H1 (cell line): ENCODE results near the gene RNF26. TPM values are rescaled to one million over a fixed set of nuclear protein-coding genes. Genes with fewer than 3 reads are reported as not detected.

Experiments used
- CTCF ChIA-PET: fragments of 300-600 bp; sonication (Branson Sonifier 250); formaldehyde crosslinking; loops from one replicate; lab custom pipeline; 2021; ENCODE audit not compliant: partially characterized antibody; lab: Charles Lee
- POLR2A ChIA-PET: fragments of 300-600 bp; sonication (Branson Sonifier 250); formaldehyde crosslinking; loops from one replicate; lab custom pipeline; 2021; ENCODE audit warnings: inconsistent platforms; ENCODE audit not compliant: partially characterized antibody; lab: Charles Lee
- DNase-seq, 2 experiments: peaks; one replicate each; pipeline versions ENCODE4 v3.0.0 to v3.0.0-alpha.2; 2010 to 2022; ENCODE audit warnings: low spot score in 2 of 2, low read depth in 1 of 2, mixed read lengths in 1 of 2
- FAIRE-seq: peaks from 2 replicates; lab custom pipeline; 2011; peaks lifted over from hg19 to GRCh38; lab: Jason Lieb, UNC
- H2AFZ ChIP-seq: 2 replicates; pipeline ENCODE4 v1.8.1; 2012; ENCODE audit warnings: low read length, inconsistent platforms
- H2AK5ac ChIP-seq: 2 replicates; pipeline ENCODE4 v1.6.1; 2013; ENCODE audit warnings: low read depth, low read length
- H2BK120ac ChIP-seq: replicated peaks from 2 replicates; pipeline ENCODE3; 2013; ENCODE audit warnings: low read depth, low read length, inconsistent platforms
- H2BK12ac ChIP-seq: 2 replicates; pipeline ENCODE4 v1.6.1; 2013; ENCODE audit warnings: low read depth, low read length
- H2BK15ac ChIP-seq: 2 replicates; pipeline ENCODE4 v1.6.1; 2013; ENCODE audit warnings: low read length
- H2BK20ac ChIP-seq: 2 replicates; pipeline ENCODE4 v1.6.1; 2013; ENCODE audit warnings: low read length
- H2BK5ac ChIP-seq: 2 replicates; pipeline ENCODE4 v1.6.1; 2013; ENCODE audit warnings: low read depth, low read length
- H3K14ac ChIP-seq: 2 replicates; pipeline ENCODE4 v1.6.1; 2013; ENCODE audit warnings: inconsistent platforms; ENCODE audit not compliant: insufficient read length
- H3K18ac ChIP-seq: 2 replicates; pipeline ENCODE4 v1.6.1; 2013; ENCODE audit warnings: low read length; ENCODE audit errors: extremely low read depth
- H3K23ac ChIP-seq: 2 replicates; pipeline ENCODE4 v1.6.1; 2013; ENCODE audit warnings: inconsistent platforms; ENCODE audit not compliant: insufficient read length
- H3K23me2 ChIP-seq: 2 replicates; pipeline ENCODE4 v1.6.1; 2013; ENCODE audit warnings: low read depth, low read length
- H3K27ac ChIP-seq: 2 replicates; pipeline ENCODE4 v1.6.1; 2011; ENCODE audit warnings: low read depth, low read length, inconsistent platforms
- H3K27me3 ChIP-seq, 4 experiments: replicated peaks in 1 of 4; 1 replicate in 1 of 4; 2 replicates in 3 of 4; pipeline versions ENCODE4 v1.6.1 to v1.8.1; 2011 to 2013; ENCODE audit warnings: low read length in 3 of 4, mild to moderate bottlenecking in 3 of 4, inconsistent platforms in 2 of 4, mixed read lengths in 2 of 4, moderate library complexity in 1 of 4; ENCODE audit not compliant: control insufficient read depth in 3 of 4, insufficient read depth in 3 of 4; ENCODE audit errors: extremely low read depth in 1 of 4
- H3K36me3 ChIP-seq, 4 experiments: 2 replicates each; pipeline versions ENCODE4 v1.6.1 to v1.8.1; 2011 to 2013; ENCODE audit warnings: mild to moderate bottlenecking in 4 of 4, low read length in 3 of 4, moderate library complexity in 2 of 4, control low read depth in 1 of 4, inconsistent platforms in 1 of 4; ENCODE audit not compliant: insufficient read depth in 4 of 4, control insufficient read depth in 2 of 4
- H3K4ac ChIP-seq: replicated peaks from 2 replicates; pipeline ENCODE3; 2013; ENCODE audit warnings: low read length, low read depth, mixed read lengths, inconsistent platforms; ENCODE audit not compliant: insufficient read length
- H3K4me1 ChIP-seq, 4 experiments: replicated peaks in 1 of 4; 1 replicate in 1 of 4; 2 replicates in 3 of 4; pipeline versions ENCODE4 v1.6.1 to v1.8.1; 2011 to 2013; ENCODE audit warnings: low read length in 3 of 4, inconsistent platforms in 2 of 4, mixed read lengths in 1 of 4; ENCODE audit not compliant: insufficient read depth in 4 of 4, control insufficient read depth in 3 of 4
- H3K4me2 ChIP-seq, 2 experiments: 2 replicates each; pipeline versions ENCODE4 v1.6.1 to v1.8.1; 2011 to 2013; ENCODE audit warnings: low read depth in 2 of 2, low read length in 2 of 2, control low read depth in 1 of 2, inconsistent platforms in 1 of 2, mild to moderate bottlenecking in 1 of 2; ENCODE audit not compliant: insufficient read depth in 1 of 2
- H3K4me3 ChIP-seq, 4 experiments: fragments of 200-600, 300-600 bp in 1 of 4; sonication (generic), shearing (Covaris generic), sonication (Bioruptor Twin) in 1 of 4; 2 replicates each; pipeline versions ENCODE4 v1.5.1 to v1.8.1; 2011 to 2016; ENCODE audit warnings: low read length in 4 of 4, low read depth in 3 of 4, control low read depth in 2 of 4, inconsistent platforms in 2 of 4, mild to moderate bottlenecking in 2 of 4, mixed read lengths in 1 of 4, moderate library complexity in 1 of 4; ENCODE audit not compliant: insufficient read depth in 2 of 4; ENCODE audit errors: extremely low read depth in 1 of 4
- H3K56ac ChIP-seq: replicated peaks from 2 replicates; pipeline ENCODE3; 2013; ENCODE audit warnings: low read depth, mild to moderate bottlenecking, mixed read lengths, low read length, inconsistent platforms; ENCODE audit not compliant: insufficient read length
- H3K79me1 ChIP-seq: 2 replicates; pipeline ENCODE4 v1.6.1; 2013; ENCODE audit warnings: low read depth, low read length, control low read depth
- H3K79me2 ChIP-seq, 2 experiments: 2 replicates each; pipeline versions ENCODE4 v1.6.1 to v1.8.1; 2012 to 2013; ENCODE audit warnings: low read length in 2 of 2, mild to moderate bottlenecking in 2 of 2, inconsistent platforms in 1 of 2; ENCODE audit not compliant: insufficient read depth in 2 of 2, control insufficient read depth in 1 of 2
- H3K9ac ChIP-seq, 4 experiments: replicated peaks in 1 of 4; 1 replicate in 1 of 4; 2 replicates in 3 of 4; pipeline versions ENCODE4 v1.6.1 to v1.8.1; 2011 to 2013; ENCODE audit warnings: low read depth in 3 of 4, low read length in 3 of 4, control low read depth in 2 of 4, mild to moderate bottlenecking in 2 of 4, moderate library complexity in 2 of 4, inconsistent platforms in 1 of 4; ENCODE audit errors: extremely low read depth in 1 of 4
- H3K9me3 ChIP-seq, 2 experiments: 2 replicates each; pipeline versions ENCODE4 v1.6.1 to v1.8.1; 2012 to 2013; ENCODE audit warnings: mild to moderate bottlenecking in 2 of 2, moderate library complexity in 2 of 2, control low read depth in 1 of 2, inconsistent platforms in 1 of 2, low read depth in 1 of 2, low read length in 1 of 2, mixed read lengths in 1 of 2; ENCODE audit not compliant: insufficient read depth in 2 of 2
- H4K20me1 ChIP-seq, 2 experiments: replicated peaks in 1 of 2; 2 replicates each; pipeline versions ENCODE3 to v1.8.1; 2011 to 2013; ENCODE audit warnings: inconsistent platforms in 2 of 2, low read length in 2 of 2, mild to moderate bottlenecking in 1 of 2; ENCODE audit not compliant: insufficient read depth in 2 of 2, control insufficient read depth in 1 of 2
- H4K5ac ChIP-seq: 2 replicates; pipeline ENCODE4 v1.6.1; 2013; ENCODE audit warnings: low read length, low read depth, mixed read lengths, inconsistent platforms; ENCODE audit not compliant: insufficient read length
- H4K8ac ChIP-seq: 2 replicates; pipeline ENCODE4 v1.8.0; 2013; ENCODE audit warnings: mild to moderate bottlenecking, moderate library complexity, low read length, inconsistent platforms; ENCODE audit not compliant: insufficient read depth; ENCODE audit errors: extremely low read depth
- H4K91ac ChIP-seq: replicated peaks from 2 replicates; pipeline ENCODE3; 2013; ENCODE audit warnings: low read length, mixed read lengths, inconsistent platforms; ENCODE audit not compliant: insufficient read length
- CBX5 ChIP-seq: fragments of 300-800, 300-1000 bp; sonication (generic); IDR thresholded peaks from 2 replicates; pipeline ENCODE4 v1.7.1; 2016; ENCODE audit warnings: antibody characterized with exemption, low read length, low read depth
- CHD1 ChIP-seq: IDR thresholded peaks from 2 replicates; pipeline ENCODE4 v1.6.1; 2012; ENCODE audit warnings: low read depth, low read length, improper control_type of control experiment
- KDM4A ChIP-seq: IDR thresholded peaks from one replicate; pipeline ENCODE4 v1.7.1; 2012; ENCODE audit warnings: low read depth, mild to moderate bottlenecking, moderate library complexity, low read length, inconsistent platforms; ENCODE audit not compliant: severe bottlenecking
- MAX ChIP-seq: IDR thresholded peaks from 2 replicates; pipeline ENCODE4 v1.6.1; 2012; ENCODE audit warnings: inconsistent platforms
- NANOG ChIP-seq: IDR thresholded peaks from 2 replicates; pipeline ENCODE4 v1.6.1; 2011; ENCODE audit warnings: low read length, low read depth, mild to moderate bottlenecking, inconsistent platforms; ENCODE audit not compliant: insufficient read depth, poor library complexity, severe bottlenecking
- POLR2A ChIP-seq, 2 experiments: IDR thresholded peaks; 1 replicate in 1 of 2; 2 replicates in 1 of 2; pipeline ENCODE4 v1.6.1; 2011; ENCODE audit warnings: low read depth in 2 of 2, low read length in 2 of 2, mild to moderate bottlenecking in 2 of 2; ENCODE audit errors: control extremely low read depth in 1 of 2
- RFX5 ChIP-seq: IDR thresholded peaks from 2 replicates; pipeline ENCODE4 v1.6.1; 2011; ENCODE audit warnings: low read depth, low read length, improper control_type of control experiment, borderline replicate concordance
- SRF ChIP-seq: IDR thresholded peaks from 2 replicates; pipeline ENCODE4 v1.6.1; 2011; ENCODE audit warnings: mild to moderate bottlenecking, low read depth, low read length, moderate library complexity
- SUZ12 ChIP-seq: fragments of 200-600 bp; sonication (generic); IDR thresholded peaks from 2 replicates; pipeline ENCODE4 v1.6.1; 2012; ENCODE audit warnings: mild to moderate bottlenecking, inconsistent platforms, low read length, moderate library complexity, mixed read lengths
- ZNF274 ChIP-seq: IDR thresholded peaks from 2 replicates; pipeline ENCODE4 v1.7.0; 2012; ENCODE audit warnings: low read length, borderline replicate concordance; ENCODE audit errors: extremely low read depth
- WGBS, 2 experiments: shearing (Covaris generic) in 1 of 2; methylation state at CpG; one replicate each; pipeline versions ENCODE4 v1.1.6 to v1.1.7; 2013 to 2015; ENCODE audit warnings: low lambda C conversion rate in 2 of 2, mixed read lengths in 2 of 2, inconsistent platforms in 1 of 2, low coverage in 1 of 2, missing lambda C conversion rate in 1 of 2; ENCODE audit not compliant: insufficient replicate concordance in 2 of 2, insufficient coverage in 1 of 2, insufficient read length in 1 of 2; ENCODE audit errors: extremely low coverage in 1 of 2, missing lambda C conversion rate in 1 of 2; 5-methylcytosine and 5-hydroxymethylcytosine counted together
- polyA plus RNA-seq, 7 experiments: library from polyadenylated mRNA; depleted of rRNA in 3 of 7; stranded (reverse) in 5 of 7; unstranded in 2 of 7; fragments of >200 nt in 5 of 7; fragments of 200-250 nt in 2 of 7; gene quantifications; 1 replicate in 5 of 7; 2 replicates in 1 of 7; 4 replicates in 1 of 7; pipeline versions ENCODE4 v1.2.1 to v1.2.3, GENCODE V29; 2011 to 2013; ENCODE audit warnings: missing spikeins in 2 of 7, mixed read lengths in 2 of 7
- total RNA-seq: library from RNA; stranded (reverse); fragmentation: NEBNext Ultra II Directional; extraction: Animal tissue kit (Norgen Biotek cat#: 25700); gene quantifications from 2 replicates; pipeline ENCODE4 v1.2.1, GENCODE V29; 2021

Gene RNF26
- total and polyA plus RNA-seq, 2 of the 8 experiments (the other 6 are each of a cell fraction or from before 2014, with no cell fraction given) = 82.7 to 84.0 TPM

GRCh38 chr11:119381181-119381988 lies 47.1 kb downstream of the RNF26 start, which contains the start of gene USP2:
USP2 (minus strand) TSS chr11:119381690; CDS start chr11:119373480, 8,210 bp downstream.
- Histone ChIP-seq H4K91ac (peak within 1 kb of the TSS; percentile 69), H2AFZ (peak within 1 kb of the TSS; percentile 83; the same call in 1 of the 2 replicates)
- TF ChIP-seq CHD1 = no peak
- no peak for TF ChIP-seq NANOG
- no peak for TF ChIP-seq SUZ12
- TF ChIP-seq CBX5 = no peak
- TF ChIP-seq ZNF274 = no peak
- TF ChIP-seq MAX = peak; percentile 97
- TF ChIP-seq RFX5 = no peak
- peak in 1 of 2 experiments; percentile 18; a peak in 1 of 3 replicates for TF ChIP-seq POLR2A (IDR thresholded peaks at IDR 0.05; ENCODE audit: control extremely low read depth in 1 of 2, low read depth in 2 of 2, low read length in 2 of 2)
- no peak for TF ChIP-seq SRF
- peak; percentile 77 for TF ChIP-seq KDM4A

More at GRCh38 chr11:119381181-119381988, 47.1 kb downstream of the RNF26 start, which contains the start of gene USP2:
- H3K27ac ChIP-seq = peak within 1 kb of the TSS; percentile 53; the same call in 1 of the 2 replicates
- H2BK20ac ChIP-seq = peak within 1 kb of the TSS; percentile 51; the same call in 1 of the 2 replicates
- no peak within 1 kb of the TSS for H3K23ac ChIP-seq
- ChIA-PET POLR2A (interaction anchor here (0.9 to 2.9 kb wide), 9 partner anchors 8 to 90 kb away, joined by 3 to 12 read pairs (median 3); partner anchors contain the start of gene THY1), CTCF (interaction anchor here (0.6 to 26.3 kb wide), 27 partner anchors 8 to 191 kb away, joined by 3 to 474 read pairs (median 6); partner anchors contain the start of genes C1QTNF5 and MFRP)
- H3K9ac ChIP-seq = peak within 1 kb of the TSS in 3 of 4 experiments; percentile 57 to 76 (median 74); a peak in 5 of 7 replicates
- H2AK5ac ChIP-seq = peak within 1 kb of the TSS; percentile 3; the same call in 1 of the 2 replicates
- no peak within 1 kb of the TSS; the same call in 1 of the 2 replicates for H4K8ac ChIP-seq
- DNase-seq (peak in 1 of 2 experiments; percentile 99), FAIRE-seq (no peak)
- H3K9me3 ChIP-seq = no peaks in the 10 kb centered on the region
- H3K23me2 ChIP-seq = peaks cover 21% of the 10 kb centered on the region
- H2BK5ac ChIP-seq = peak within 1 kb of the TSS; percentile 71; the same call in 1 of the 2 replicates
- no peaks in the 10 kb centered on the region for H3K79me2 ChIP-seq
- H3K4me3 ChIP-seq = peak within 1 kb of the TSS; percentile 62 to 81 (median 66)
- no peak within 1 kb of the TSS for H2BK120ac ChIP-seq
- no peak within 1 kb of the TSS for H3K56ac ChIP-seq
- H3K4me1 ChIP-seq = peaks cover 9 to 35% (median 30%) of the 10 kb centered on the region in 4 experiments
- peak within 1 kb of the TSS; percentile 88 to 97 for H3K4me2 ChIP-seq
- peak within 1 kb of the TSS; percentile 3 for H4K5ac ChIP-seq
- H2BK15ac ChIP-seq = peak within 1 kb of the TSS; percentile 99
- 1% methylated on average over 44 of the region's 54 CpGs; no CpG with 5 or more reads in 1 of the 2 experiments for WGBS, 2 experiments
- no peaks in the 10 kb centered on the region for H3K36me3 ChIP-seq
- H3K79me1 ChIP-seq = no peaks in the 10 kb centered on the region
- no peaks in the 10 kb centered on the region for H4K20me1 ChIP-seq
- H2BK12ac ChIP-seq = peak within 1 kb of the TSS; percentile 94; the same call in 1 of the 2 replicates
- H3K4ac ChIP-seq = no peak within 1 kb of the TSS
- H3K18ac ChIP-seq = peak within 1 kb of the TSS; percentile 96
- no peak within 1 kb of the TSS for H3K14ac ChIP-seq
- peaks cover 0 to 12% (median 10%) of the 10 kb centered on the region in 4 experiments; a peak in 6 of 7 replicates for H3K27me3 ChIP-seq
